H1 (cell line): Measurements from ENCODE around the gene TBC1D10A. TPM values are rescaled to one million over a fixed set of nuclear protein-coding genes. Genes with fewer than 3 reads are reported as not detected.

ENCODE experiments used
- FOSL1 ChIP-seq: IDR thresholded peaks from 2 replicates; pipeline ENCODE4 v1.6.1; 2011; ENCODE audit warnings: mild to moderate bottlenecking, low read depth, low read length, moderate library complexity; ENCODE audit not compliant: insufficient read depth
- MAX ChIP-seq: IDR thresholded peaks from 2 replicates; pipeline ENCODE4 v1.6.1; 2012; ENCODE audit warnings: inconsistent platforms
- RBBP5 ChIP-seq: IDR thresholded peaks from 2 replicates; pipeline ENCODE4 v1.7.1; 2012; ENCODE audit warnings: low read depth, mild to moderate bottlenecking, inconsistent platforms, low read length, moderate library complexity, borderline replicate concordance
- polyA plus RNA-seq, 7 experiments: library from polyadenylated mRNA; depleted of rRNA in 3 of 7; stranded (reverse) in 5 of 7; unstranded in 2 of 7; fragments of >200 nt in 5 of 7; fragments of 200-250 nt in 2 of 7; gene quantifications; 1 replicate in 5 of 7; 2 replicates in 1 of 7; 4 replicates in 1 of 7; pipeline versions ENCODE4 v1.2.1 to v1.2.3, GENCODE V29; 2011 to 2013; ENCODE audit warnings: missing spikeins in 2 of 7, mixed read lengths in 2 of 7
- total RNA-seq: library from RNA; stranded (reverse); fragmentation: NEBNext Ultra II Directional; extraction: Animal tissue kit (Norgen Biotek cat#: 25700); gene quantifications from 2 replicates; pipeline ENCODE4 v1.2.1, GENCODE V29; 2021

The TBC1D10A gene
- total and polyA plus RNA-seq, 2 of the 8 experiments (the other 6 are each of a cell fraction or from before 2014, with no cell fraction given) = 5.4 to 7.0 TPM

GRCh38 chr22:30328466-30329049, 1.8 kb upstream of the TBC1D10A start (continued):
- TF ChIP-seq MAX = no peak
- no peak for TF ChIP-seq RBBP5
- TF ChIP-seq FOSL1 = no peak
